Calu3 (cell line): ENCODE results near the gene DPYD. TPM values are rescaled to one million over a fixed set of nuclear protein-coding genes. Genes with fewer than 3 reads are reported as not detected.
A peak's percentile ranks its signal among the peaks of the same experiment; 100 is the strongest.

ENCODE experiments used
- BruUV-seq: library from RNA; stranded (reverse); fragments of 400-500 nt; replicated peaks from 2 replicates; lab custom pipeline; 2021; lab: Mats Ljungman, UMichigan
- CTCF ChIA-PET: fragments of 300-600 bp; sonication (Branson Sonifier 250); formaldehyde crosslinking; loops from one replicate; lab custom pipeline; 2022; ENCODE audit warnings: antibody characterized with exemption; lab: Charles Lee
- DNase-seq: peaks from one replicate; pipeline ENCODE4 v3.0.0; 2022
- H3K27ac Mint-ChIP-seq: one replicate; pipeline ENCODE4 v1.8.0; 2022; ENCODE audit warnings: mixed read lengths; ENCODE audit not compliant: unreplicated experiment
- H3K27me3 Mint-ChIP-seq: one replicate; pipeline ENCODE4 v1.8.0; 2022; ENCODE audit warnings: mixed read lengths; ENCODE audit not compliant: unreplicated experiment
- H3K36me3 Mint-ChIP-seq: one replicate; pipeline ENCODE4 v1.8.0; 2022; ENCODE audit warnings: mild to moderate bottlenecking, moderate library complexity, mixed read lengths; ENCODE audit not compliant: insufficient read depth, unreplicated experiment
- H3K4me1 Mint-ChIP-seq: one replicate; pipeline ENCODE4 v1.8.0; 2022; ENCODE audit warnings: mild to moderate bottlenecking, low read depth, mixed read lengths; ENCODE audit not compliant: unreplicated experiment
- H3K4me3 Mint-ChIP-seq: one replicate; pipeline ENCODE4 v1.8.0; 2022; ENCODE audit warnings: mild to moderate bottlenecking, low read depth, moderate library complexity, mixed read lengths; ENCODE audit not compliant: unreplicated experiment
- H3K9me3 Mint-ChIP-seq: one replicate; pipeline ENCODE4 v1.8.0; 2022; ENCODE audit warnings: low read depth, mixed read lengths; ENCODE audit not compliant: unreplicated experiment
- intact Hi-C: fragments of 100-400 bp; cut with micrococcal nuclease; formaldehyde crosslinking; loops from one replicate; pipeline ENCODE4 v1.10.0; 2022; ENCODE audit not compliant: unreplicated experiment
- total RNA-seq: library from RNA; stranded (reverse); gene quantifications from 2 replicates; pipeline ENCODE4 v1.2.3, GENCODE V29; 2022
- TF ChIP-seq, protein P1 (sequence below): fragments of 200-600 bp; IDR thresholded peaks from one replicate; pipeline ENCODE4 v1.8.0; 2022; ENCODE audit warnings: antibody characterized with exemption; ENCODE audit not compliant: unreplicated experiment

Gene DPYD
- total RNA-seq, 1 experiment from 2014 or later = 15.6 TPM

- H3K4me3 Mint-ChIP-seq = no peak overlapping the region
- BruUV-seq = no TSS peak
- intact Hi-C loops = no loop called here
- H3K9me3 Mint-ChIP-seq = no peaks in the 10 kb centered on the region
- no peaks in the 10 kb centered on the region for H3K27me3 Mint-ChIP-seq
- TF ChIP-seq, protein P1, sequence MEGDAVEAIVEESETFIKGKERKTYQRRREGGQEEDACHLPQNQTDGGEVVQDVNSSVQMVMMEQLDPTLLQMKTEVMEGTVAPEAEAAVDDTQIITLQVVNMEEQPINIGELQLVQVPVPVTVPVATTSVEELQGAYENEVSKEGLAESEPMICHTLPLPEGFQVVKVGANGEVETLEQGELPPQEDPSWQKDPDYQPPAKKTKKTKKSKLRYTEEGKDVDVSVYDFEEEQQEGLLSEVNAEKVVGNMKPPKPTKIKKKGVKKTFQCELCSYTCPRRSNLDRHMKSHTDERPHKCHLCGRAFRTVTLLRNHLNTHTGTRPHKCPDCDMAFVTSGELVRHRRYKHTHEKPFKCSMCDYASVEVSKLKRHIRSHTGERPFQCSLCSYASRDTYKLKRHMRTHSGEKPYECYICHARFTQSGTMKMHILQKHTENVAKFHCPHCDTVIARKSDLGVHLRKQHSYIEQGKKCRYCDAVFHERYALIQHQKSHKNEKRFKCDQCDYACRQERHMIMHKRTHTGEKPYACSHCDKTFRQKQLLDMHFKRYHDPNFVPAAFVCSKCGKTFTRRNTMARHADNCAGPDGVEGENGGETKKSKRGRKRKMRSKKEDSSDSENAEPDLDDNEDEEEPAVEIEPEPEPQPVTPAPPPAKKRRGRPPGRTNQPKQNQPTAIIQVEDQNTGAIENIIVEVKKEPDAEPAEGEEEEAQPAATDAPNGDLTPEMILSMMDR = no peak
- no peak overlapping the region for H3K27ac Mint-ChIP-seq
- no peaks in the 10 kb centered on the region for H3K4me1 Mint-ChIP-seq
- CTCF ChIA-PET = no interaction called here
- H3K36me3 Mint-ChIP-seq = no peaks in the 10 kb centered on the region
- DNase-seq = no peak
Measured at GRCh38 chr1:97805093-97805492, 115.7 kb downstream of the DPYD start.

DNA sequence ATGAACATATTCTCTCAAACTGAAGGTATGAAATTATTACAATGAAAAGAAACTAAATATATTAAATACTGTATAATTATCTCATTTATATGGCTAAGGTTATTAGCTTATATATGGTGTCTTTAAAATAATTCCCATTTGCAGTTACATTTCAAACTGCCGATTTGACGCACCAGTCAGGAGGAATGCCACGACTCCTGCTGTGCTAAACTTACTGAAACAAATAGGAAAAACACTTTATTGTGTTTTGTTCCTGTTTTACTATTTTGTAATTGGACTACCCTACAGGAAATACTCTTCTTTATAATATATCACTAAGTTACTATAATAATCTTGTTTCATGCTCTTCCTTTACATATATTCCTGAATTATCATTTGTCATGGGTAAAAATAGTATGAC lies 117.8 kb downstream of the DPYD start:
- intact Hi-C loops = no loop called here
- DNase-seq = no peak
- H3K9me3 Mint-ChIP-seq = no peaks in the 10 kb centered on the region
- H3K4me3 Mint-ChIP-seq = no peak overlapping the region
- no peak overlapping the region for H3K27ac Mint-ChIP-seq
- H3K27me3 Mint-ChIP-seq = no peaks in the 10 kb centered on the region
- no peaks in the 10 kb centered on the region for H3K4me1 Mint-ChIP-seq
- CTCF ChIA-PET = no interaction called here
- no peaks in the 10 kb centered on the region for H3K36me3 Mint-ChIP-seq
- BruUV-seq = no TSS peak
- TF ChIP-seq, protein P1 = no peak

GRCh38 chr1:97802011-97802410 lies 118.8 kb downstream of the DPYD start:
- no peaks in the 10 kb centered on the region for H3K9me3 Mint-ChIP-seq
- no TSS peak for BruUV-seq
- no peak for DNase-seq
- no peaks in the 10 kb centered on the region for H3K36me3 Mint-ChIP-seq
- no peak overlapping the region for H3K27ac Mint-ChIP-seq
- intact Hi-C loops = no loop called here
- TF ChIP-seq, protein P1 = no peak
- H3K4me3 Mint-ChIP-seq = no peak overlapping the region
- H3K27me3 Mint-ChIP-seq = no peaks in the 10 kb centered on the region
- CTCF ChIA-PET = no interaction called here
- peaks cover 2% of the 10 kb centered on the region for H3K4me1 Mint-ChIP-seq

DNA sequence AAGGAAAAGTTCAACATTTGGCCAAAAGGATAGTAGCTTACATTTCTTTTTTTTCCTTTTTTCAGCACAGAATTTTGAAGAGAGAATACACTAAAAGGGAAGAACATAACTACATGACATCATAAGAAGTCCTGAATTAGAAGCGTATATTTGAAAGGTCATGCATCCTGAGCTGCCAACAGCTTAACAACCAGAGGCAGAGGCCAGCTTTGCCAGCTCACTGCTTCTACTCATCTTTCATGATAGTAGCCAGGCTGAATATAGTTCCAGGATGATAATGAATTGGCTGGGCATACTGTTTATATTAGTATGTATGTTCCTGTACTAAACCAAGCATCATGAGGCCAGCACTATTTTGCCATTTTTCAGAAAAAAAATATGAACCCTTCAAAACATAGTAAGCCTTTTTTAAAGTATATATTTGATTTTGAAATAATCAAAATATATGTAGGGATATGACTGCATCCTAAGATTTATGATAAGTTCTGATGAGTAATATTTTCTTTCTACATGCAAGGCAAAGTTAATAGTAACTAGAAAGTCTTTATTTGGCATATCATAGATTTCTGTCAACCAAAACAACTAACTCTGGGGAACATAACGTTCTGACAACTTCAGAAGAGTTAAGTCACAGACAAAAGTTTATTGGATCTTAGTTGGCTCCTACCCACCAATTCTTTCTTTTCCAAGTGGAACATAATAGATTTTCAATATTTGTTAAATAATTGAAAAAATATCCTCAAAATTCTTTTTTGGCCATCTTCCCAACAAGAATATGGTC lies 123.2 kb downstream of the DPYD start:
- Mint-ChIP-seq H3K9me3 (no peaks in the 10 kb centered on the region), H3K4me3 (no peak overlapping the region), H3K36me3 (no peaks in the 10 kb centered on the region), H3K27ac (peak overlapping the region; percentile 55), H3K4me1 (peaks cover 13% of the 10 kb centered on the region), H3K27me3 (no peaks in the 10 kb centered on the region)
- TF ChIP-seq, protein P1 = no peak
- intact Hi-C loops = no loop called here
- DNase-seq = no peak
- CTCF ChIA-PET = no interaction called here
- BruUV-seq = no TSS peak
